Mesenteric fat pad (tissue), 1 donor: ENCODE measurements around the gene FCRL6. TPM values are rescaled to one million over a fixed set of nuclear protein-coding genes. Genes with fewer than 3 reads are reported as not detected.

Source experiments
- DNase-seq: peaks from one replicate; pipeline ENCODE4 v3.0.0-alpha.2; 2020; ENCODE audit warnings: low spot score
- long read RNA-seq: library from polyadenylated mRNA; unstranded; transcript quantifications from one replicate; pipeline ENCODE4 v2.0.0, GENCODE V29; 2020
- total RNA-seq: library from RNA; stranded (reverse); fragmentation: NEBNext Ultra II Directional; extraction: Animal tissue kit (Norgen Biotek cat#: 25700); gene quantifications from one replicate; pipeline ENCODE4 v1.2.1, GENCODE V29; 2021
- donor health status: DM: yes; HTN: yes; CAD: no.

Gene FCRL6
- total RNA-seq, result not detected
- long read RNA-seq, result 0 reads

GRCh38 chr1:159802111-159802510, at the start of gene FCRL6:
Gene FCRL6, plus strand, starts transcription at chr1:159802360. Its CDS starts 65 bp downstream, at chr1:159802425.
- no peak for DNase-seq

- no peak for DNase-seq
Measured at GRCh38 chr1:159753386-159753785, 48.8 kb upstream of the FCRL6 start.

- no peak for DNase-seq
Measured at GRCh38 chr1:159755451-159756007, 46.6 kb upstream of the FCRL6 start.

- no peak for DNase-seq
Measured at GRCh38 chr1:159756397-159756796, 45.8 kb upstream of the FCRL6 start.

GRCh38 chr1:159763686-159764085, 38.5 kb upstream of the FCRL6 start:
- no peak for DNase-seq

- DNase-seq, result no peak
Measured at GRCh38 chr1:159765806-159766205, 36.4 kb upstream of the FCRL6 start.

- no peak for DNase-seq
Measured at GRCh38 chr1:159771127-159771895, 30.8 kb upstream of the FCRL6 start.

- DNase-seq, result no peak
Measured at GRCh38 chr1:159774465-159774864, 27.7 kb upstream of the FCRL6 start.

GRCh38 chr1:159775716-159776115, 26.4 kb upstream of the FCRL6 start:
- no peak for DNase-seq

- DNase-seq, result no peak
Measured at GRCh38 chr1:159778266-159778665, 23.9 kb upstream of the FCRL6 start.

GRCh38 chr1:159779403-159779851, 22.7 kb upstream of the FCRL6 start:
- DNase-seq, result no peak

GRCh38 chr1:159780583-159781582, 21.3 kb upstream of the FCRL6 start, which contains the start of gene DUSP23:
Gene DUSP23, plus strand, starts transcription at chr1:159780962. Its CDS starts 139 bp downstream, at chr1:159781101.
- DNase-seq, result peak; percentile 99

- DNase-seq, result no peak
Measured at GRCh38 chr1:159781992-159782391, 20.2 kb upstream of the FCRL6 start.

GRCh38 chr1:159783724-159784123, 18.4 kb upstream of the FCRL6 start:
- no peak for DNase-seq

GRCh38 chr1:159786465-159786864, 15.7 kb upstream of the FCRL6 start:
- no peak for DNase-seq

GRCh38 chr1:159786966-159787365, 15.2 kb upstream of the FCRL6 start:
- no peak for DNase-seq

- DNase-seq, result no peak
Measured at GRCh38 chr1:159790237-159790917, 11.8 kb upstream of the FCRL6 start.

GRCh38 chr1:159791031-159791430, 11.1 kb upstream of the FCRL6 start:
- no peak for DNase-seq

GRCh38 chr1:159791461-159791860, 10.7 kb upstream of the FCRL6 start:
- no peak for DNase-seq

- no peak for DNase-seq
Measured at GRCh38 chr1:159795534-159795933, 6.6 kb upstream of the FCRL6 start.

GRCh38 chr1:159798893-159799292, 3.3 kb upstream of the FCRL6 start:
- DNase-seq, result no peak
